B cell (primary cell): ENCODE measurements around the gene RFWD3. TPM values are rescaled to one million over a fixed set of nuclear protein-coding genes. Genes with fewer than 3 reads are reported as not detected.

ENCODE experiments used
- ATAC-seq: fragments of 200-7000 bp; cut with Tn5 transposase; one replicate; pipeline ENCODE4 v1.10.0; 2021; ENCODE audit warnings: low read depth, mild to moderate bottlenecking, moderate number of reproducible peaks, moderate library complexity
- CTCF ChIA-PET: fragments of 350-600 bp; sonication (Branson Sonifier 250); formaldehyde crosslinking; loops from one replicate; lab custom pipeline; 2021; ENCODE audit warnings: antibody characterized with exemption, inconsistent platforms; lab: Charles Lee
- POLR2A ChIA-PET: fragments of 350-600 bp; sonication (Branson Sonifier 250); formaldehyde crosslinking; loops from one replicate; lab custom pipeline; 2021; ENCODE audit warnings: antibody characterized with exemption; lab: Charles Lee
- DNase-seq: peaks from one replicate; pipeline ENCODE4 v3.0.0; 2013
- H2AFZ ChIP-seq: 2 replicates; pipeline ENCODE4 v1.6.1; 2012; ENCODE audit warnings: mild to moderate bottlenecking, low read depth, low read length; ENCODE audit not compliant: insufficient read depth, poor library complexity, severe bottlenecking
- H3K27ac ChIP-seq, 2 donors: 1 replicate in 1 of 2; 2 replicates in 1 of 2; pipeline ENCODE4 v1.5.1; 2012 to 2013; ENCODE audit warnings: low read length in 2 of 2, mild to moderate bottlenecking in 2 of 2, moderate library complexity in 1 of 2
- H3K27me3 ChIP-seq, 4 experiments: fragments of 200-600 bp in 1 of 4; sonication (generic) in 1 of 4; replicated peaks in 1 of 4; 1 replicate in 2 of 4; 2 replicates in 2 of 4; pipeline versions ENCODE4 v1.6.1 to v1.7.0; 2013 to 2016; ENCODE audit warnings: low read length in 3 of 4, mild to moderate bottlenecking in 2 of 4, mixed read lengths in 1 of 4, moderate library complexity in 1 of 4; ENCODE audit not compliant: insufficient read depth in 4 of 4, control insufficient read depth in 3 of 4; ENCODE audit errors: control extremely low read depth in 1 of 4
- H3K36me3 ChIP-seq, 2 experiments: replicated peaks in 1 of 2; 1 replicate in 1 of 2; 2 replicates in 1 of 2; pipeline versions ENCODE4 v1.6.1 to v1.7.1; 2013; ENCODE audit warnings: low read length in 1 of 2; ENCODE audit not compliant: insufficient read depth in 2 of 2, control insufficient read depth in 1 of 2; ENCODE audit errors: control extremely low read depth in 1 of 2, extremely low read depth in 1 of 2
- H3K4me1 ChIP-seq, 2 donors: fragments of 200-600 bp in 1 of 2; sonication (generic) in 1 of 2; 1 replicate in 1 of 2; 2 replicates in 1 of 2; pipeline versions ENCODE4 v1.5.1 to v1.6.1; 2013 to 2017; ENCODE audit warnings: low read length in 2 of 2; ENCODE audit not compliant: control insufficient read depth in 2 of 2, insufficient read depth in 2 of 2
- H3K4me2 ChIP-seq: replicated peaks from 2 replicates; pipeline ENCODE3; 2012; ENCODE audit warnings: mild to moderate bottlenecking, low read depth, low read length; ENCODE audit not compliant: poor library complexity, severe bottlenecking
- H3K4me3 ChIP-seq, 5 experiments: fragments of 200-600 bp in 1 of 5; sonication (generic) in 1 of 5; 1 replicate in 3 of 5; 2 replicates in 2 of 5; pipeline versions ENCODE4 v1.5.1 to v1.7.0; 2011 to 2016; ENCODE audit warnings: low read length in 4 of 5, mild to moderate bottlenecking in 4 of 5, low read depth in 2 of 5, control low read depth in 1 of 5, moderate library complexity in 1 of 5; ENCODE audit not compliant: insufficient read depth in 1 of 5; ENCODE audit errors: control extremely low read depth in 1 of 5, extremely low read depth in 1 of 5
- H3K79me2 ChIP-seq: fragments of 200-600 bp; sonication (generic); one replicate; pipeline ENCODE4 v1.6.0; 2016; ENCODE audit warnings: low read length; ENCODE audit not compliant: control insufficient read depth, insufficient read depth
- H3K9ac ChIP-seq: fragments of 200-600 bp; sonication (generic); 2 replicates; pipeline ENCODE4 v1.6.1; 2017; ENCODE audit warnings: mild to moderate bottlenecking, low read length, moderate library complexity
- H3K9me3 ChIP-seq, 3 donors: one replicate each; pipeline versions ENCODE4 v1.6.1 to v1.7.1; 2013; ENCODE audit warnings: low read length in 2 of 3; ENCODE audit not compliant: control insufficient read depth in 2 of 3, insufficient read depth in 1 of 3; ENCODE audit errors: control extremely low read depth in 1 of 3
- H4K20me1 ChIP-seq: 2 replicates; pipeline ENCODE4 v1.6.0; 2012; ENCODE audit warnings: mild to moderate bottlenecking, low read length; ENCODE audit not compliant: insufficient read depth, control insufficient read depth, poor library complexity, severe bottlenecking
- H3K27ac Mint-ChIP-seq: one replicate; pipeline ENCODE4 v1.8.0; 2021; ENCODE audit warnings: mixed read lengths
- H3K27me3 Mint-ChIP-seq: one replicate; pipeline ENCODE4 v1.8.0; 2021; ENCODE audit warnings: mixed read lengths
- H3K4me1 Mint-ChIP-seq: one replicate; pipeline ENCODE4 v1.8.0; 2021; ENCODE audit warnings: mixed read lengths
- H3K4me3 Mint-ChIP-seq: one replicate; pipeline ENCODE4 v1.8.0; 2021; ENCODE audit warnings: mixed read lengths
- H3K9me3 Mint-ChIP-seq: one replicate; pipeline ENCODE4 v1.8.0; 2022; ENCODE audit warnings: mixed read lengths; ENCODE audit not compliant: insufficient read depth
- CTCF ChIP-seq: fragments of 200-600 bp; IDR thresholded peaks from one replicate; pipeline ENCODE4 v1.8.0; 2022; ENCODE audit warnings: antibody characterized with exemption, mild to moderate bottlenecking
- EZH2 ChIP-seq: IDR thresholded peaks from 2 replicates; pipeline ENCODE4 v1.6.1; 2012; ENCODE audit warnings: borderline replicate concordance, low read depth, mild to moderate bottlenecking, moderate library complexity, low read length; ENCODE audit not compliant: insufficient read depth, poor library complexity, severe bottlenecking
- WGBS: methylation state at CpG from one replicate; pipeline ENCODE4 v1.1.5; 2013; ENCODE audit warnings: missing lambda C conversion rate; ENCODE audit not compliant: insufficient coverage; 5-methylcytosine and 5-hydroxymethylcytosine counted together
- intact Hi-C: fragments of 100-400 bp; cut with micrococcal nuclease; formaldehyde crosslinking; loops from one replicate; pipeline ENCODE4 v1.10.0; 2022
- polyA plus RNA-seq: library from polyadenylated mRNA; depleted of rRNA; stranded (reverse); fragments of >200 nt; gene quantifications from 2 replicates; pipeline ENCODE4 v1.2.3, GENCODE V29; 2012
- total RNA-seq, 2 donors: library from RNA; stranded (reverse); fragments of 120-200 nt in 1 of 2; gene quantifications; 1 replicate in 1 of 2; 2 replicates in 1 of 2; pipeline versions ENCODE4 v1.2.3 to v1.2.4, GENCODE V29; 2013 to 2022

Gene RFWD3
- total and polyA plus RNA-seq, 2 donors (not counting 1 experiment from before 2014, with no cell fraction given) = 19.7 to 63.3 TPM

DNA sequence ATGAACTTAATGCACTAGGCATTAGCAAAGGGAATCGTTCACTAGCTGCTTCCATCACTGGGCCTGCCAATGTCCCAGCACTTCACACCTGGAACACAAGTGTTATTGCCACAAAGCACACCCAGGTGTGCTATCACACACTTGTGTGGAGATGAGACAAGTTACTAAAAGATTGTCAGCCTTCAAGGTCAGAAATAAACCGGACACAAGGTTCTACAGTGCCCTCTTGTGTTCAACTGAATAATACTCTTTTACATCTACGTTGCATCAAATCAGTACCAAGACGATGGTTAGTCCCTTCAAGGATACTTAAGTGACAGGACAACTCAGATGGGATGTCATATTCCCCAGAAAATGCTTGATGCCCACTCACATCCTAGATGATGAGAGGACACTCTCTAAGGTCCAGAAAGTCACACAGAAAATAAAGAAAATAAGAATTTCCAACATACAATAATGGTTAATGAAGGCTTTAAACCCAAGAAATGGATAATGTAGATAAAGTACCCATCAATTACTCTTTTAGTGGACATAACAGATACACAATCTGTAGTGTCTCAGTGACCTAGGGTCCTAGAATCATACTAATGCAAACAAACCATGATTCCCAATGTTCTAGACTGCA lies 43.4 kb downstream of the RFWD3 start:
- Histone ChIP-seq H3K9me3 (no peaks in the 10 kb centered on the region), H3K4me1 (no peaks in the 10 kb centered on the region), H3K27ac (no peak overlapping the region), H3K27me3 (no peaks in the 10 kb centered on the region), H3K79me2 (peaks cover 2% of the 10 kb centered on the region), H4K20me1 (peaks cover 5% of the 10 kb centered on the region), H2AFZ (no peak overlapping the region), H3K4me3 (no peak overlapping the region), H3K9ac (no peak overlapping the region), H3K36me3 (peaks cover 9 to 67% of the 10 kb centered on the region in 2 experiments), H3K4me2 (no peak overlapping the region)
- ChIA-PET CTCF (interaction anchor here (0.7 to 2.0 kb wide), 12 partner anchors 11 to 314 kb away, joined by 3 to 8 read pairs (median 3); partner anchors contain the start of gene GLG1), POLR2A (no interaction called here)
- ATAC-seq (no peak), DNase-seq (peak; percentile 58)
- no peak overlapping the region for H3K27ac Mint-ChIP-seq
- H3K9me3 Mint-ChIP-seq = no peaks in the 10 kb centered on the region
- TF ChIP-seq CTCF (peak; percentile 70), EZH2 (no peak)
- H3K4me1 Mint-ChIP-seq = no peaks in the 10 kb centered on the region
- H3K27me3 Mint-ChIP-seq = no peaks in the 10 kb centered on the region
- intact Hi-C loops = loop anchor here (10.0 kb wide), 1 partner anchor 119 kb away; no protein-coding TSS in a partner anchor
- WGBS = 34% methylated on average over 3 of the region's 4 CpGs
- H3K4me3 Mint-ChIP-seq = no peak overlapping the region

DNA sequence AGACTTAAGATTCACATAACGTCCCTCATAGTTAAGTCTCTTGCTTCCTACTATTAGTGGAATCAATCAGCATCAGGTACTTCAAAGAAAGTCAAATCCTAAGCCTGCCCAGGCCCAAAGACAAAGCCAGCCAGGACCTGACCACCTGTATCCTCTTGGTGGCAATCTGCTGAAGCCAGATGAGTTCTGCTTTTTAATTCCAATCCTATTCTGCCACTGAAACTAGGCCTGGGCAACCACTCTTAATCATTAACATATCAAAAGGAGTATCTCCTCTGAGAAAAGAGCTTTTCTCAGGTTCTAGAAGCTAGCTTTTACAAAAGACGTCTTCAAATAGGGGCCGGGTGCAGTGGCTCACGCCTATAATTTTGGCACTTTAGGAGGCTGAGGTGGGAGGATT lies 44.7 kb downstream of the RFWD3 start:
- POLR2A ChIA-PET = no interaction called here
- Mint-ChIP-seq H3K27ac (no peak overlapping the region), H3K9me3 (no peaks in the 10 kb centered on the region), H3K4me3 (no peak overlapping the region), H3K4me1 (no peaks in the 10 kb centered on the region), H3K27me3 (no peaks in the 10 kb centered on the region)
- Histone ChIP-seq H3K9ac (no peak overlapping the region), H3K4me2 (no peak overlapping the region), H2AFZ (no peak overlapping the region), H3K4me1 (no peaks in the 10 kb centered on the region), H3K27me3 (no peaks in the 10 kb centered on the region), H3K36me3 (peaks cover 9 to 58% of the 10 kb centered on the region in 2 experiments), H3K4me3 (no peak overlapping the region), H3K27ac (no peak overlapping the region), H3K79me2 (no peaks in the 10 kb centered on the region), H4K20me1 (peaks cover 5% of the 10 kb centered on the region), H3K9me3 (no peaks in the 10 kb centered on the region)
- intact Hi-C loops = loop anchor here (10.0 kb wide), 1 partner anchor 117 kb away; no protein-coding TSS in a partner anchor
- no peak for DNase-seq
- no peak for ATAC-seq
- 100% methylated on average over 1 of the region's 4 CpGs for WGBS
- no peak for TF ChIP-seq CTCF
- no peak for TF ChIP-seq EZH2
- CTCF ChIA-PET = interaction anchor here (1.1 to 2.0 kb wide), 6 partner anchors 10 to 146 kb away, joined by 3 to 8 read pairs (median 4); partner anchors contain the start of gene GLG1
